CD4-positive, alpha-beta T cell (primary cell): ENCODE measurements around the gene RASD1. TPM values are rescaled to one million over a fixed set of nuclear protein-coding genes. Genes with fewer than 3 reads are reported as not detected.

Experiments used
- ATAC-seq: fragments of 200-7000 bp; cut with Tn5 transposase; one replicate; pipeline ENCODE4 v1.10.0; 2022; ENCODE audit warnings: mild to moderate bottlenecking; ENCODE audit not compliant: poor library complexity
- CTCF ChIA-PET: fragments of 350-600 bp; sonication (Branson Sonifier 250); formaldehyde crosslinking; loops from one replicate; lab custom pipeline; 2021; ENCODE audit warnings: antibody characterized with exemption, inconsistent platforms; lab: Charles Lee
- POLR2A ChIA-PET: fragments of 350-600 bp; sonication (Branson Sonifier 250); formaldehyde crosslinking; loops from one replicate; lab custom pipeline; 2021; ENCODE audit warnings: antibody characterized with exemption, inconsistent platforms; lab: Charles Lee
- DNase-seq, 14 experiments: peaks; one replicate each; pipeline ENCODE4 v3.0.0-alpha.2; 2013 to 2020; ENCODE audit warnings: mixed read lengths in 2 of 14
- H3K27ac ChIP-seq, 2 donors: one replicate each; pipeline versions ENCODE4 v1.5.1 to v1.7.0; 2013; ENCODE audit warnings: low read length in 2 of 2, low read depth in 1 of 2, mild to moderate bottlenecking in 1 of 2
- H3K27me3 ChIP-seq, 2 experiments: 1 replicate in 1 of 2; 2 replicates in 1 of 2; pipeline versions ENCODE4 v1.6.1 to v1.7.0; 2013; ENCODE audit warnings: low read length in 2 of 2, control low read depth in 1 of 2, mild to moderate bottlenecking in 1 of 2, moderate library complexity in 1 of 2; ENCODE audit not compliant: insufficient read depth in 2 of 2, control insufficient read depth in 1 of 2
- H3K36me3 ChIP-seq: one replicate; pipeline ENCODE4 v1.6.1; 2013; ENCODE audit warnings: low read length, control low read depth; ENCODE audit not compliant: insufficient read depth
- H3K4me1 ChIP-seq: one replicate; pipeline ENCODE4 v1.6.1; 2013; ENCODE audit warnings: low read length, control low read depth; ENCODE audit not compliant: insufficient read depth
- H3K4me3 ChIP-seq: one replicate; pipeline ENCODE4 v1.5.1; 2013; ENCODE audit warnings: mild to moderate bottlenecking, low read length, moderate library complexity
- H3K9me3 ChIP-seq, 2 experiments: 1 replicate in 1 of 2; 2 replicates in 1 of 2; pipeline versions ENCODE4 v1.6.1 to v1.7.0; 2013; ENCODE audit warnings: low read length in 2 of 2, mild to moderate bottlenecking in 2 of 2, control low read depth in 1 of 2, moderate library complexity in 1 of 2; ENCODE audit not compliant: control insufficient read depth in 1 of 2, insufficient read depth in 1 of 2
- H3K27ac Mint-ChIP-seq: one replicate; pipeline ENCODE4 v1.8.0; 2020; ENCODE audit warnings: mixed read lengths
- H3K27me3 Mint-ChIP-seq: one replicate; pipeline ENCODE4 v1.8.0; 2021; ENCODE audit warnings: mixed read lengths
- H3K36me3 Mint-ChIP-seq: one replicate; pipeline ENCODE4 v1.8.0; 2021; ENCODE audit warnings: low read depth, mixed read lengths
- H3K4me1 Mint-ChIP-seq: one replicate; pipeline ENCODE4 v1.8.0; 2021; ENCODE audit warnings: low read depth, mixed read lengths
- H3K4me3 Mint-ChIP-seq: one replicate; pipeline ENCODE4 v1.8.0; 2020; ENCODE audit warnings: mild to moderate bottlenecking, mixed read lengths
- H3K9me3 Mint-ChIP-seq: one replicate; pipeline ENCODE4 v1.8.0; 2020; ENCODE audit warnings: mixed read lengths
- intact Hi-C, 2 experiments: fragments of 100-400 bp; cut with DNase I in 1 of 2; cut with micrococcal nuclease in 1 of 2; formaldehyde crosslinking; loops; one replicate each; pipeline versions ENCODE4 v1.15.1 to v1.9.0; 2023 to 2025; cut with DNase I, micrococcal nuclease
- total RNA-seq, 174 experiments: library from RNA in 2 of 174; stranded (reverse) in 2 of 174; gene quantifications; one replicate each; pipeline ENCODE4 v1.2.3 and lab custom pipeline; 2021 to 2026
- TF ChIP-seq, protein P1 (sequence below): fragments of 200-600 bp; IDR thresholded peaks from one replicate; pipeline ENCODE4 v1.8.0; 2022; ENCODE audit warnings: antibody characterized with exemption, mild to moderate bottlenecking

Gene RASD1
- total RNA-seq, 2 experiments from 2014 or later: 1.8 to 2.0 TPM

- H3K27ac ChIP-seq: no peak overlapping the region
- Mint-ChIP-seq H3K36me3 (no peaks in the 10 kb centered on the region), H3K27ac (no peak overlapping the region), H3K4me3 (no peak overlapping the region), H3K4me1 (no peaks in the 10 kb centered on the region), H3K9me3 (no peaks in the 10 kb centered on the region), H3K27me3 (peaks cover 6% of the 10 kb centered on the region)
- no peak for ATAC-seq
- no peak overlapping the region for H3K4me3 ChIP-seq
- H3K4me1 ChIP-seq: no peaks in the 10 kb centered on the region
- H3K27me3 ChIP-seq: peaks cover 0 to 3% of the 10 kb centered on the region in 2 experiments
- H3K36me3 ChIP-seq: no peaks in the 10 kb centered on the region
- POLR2A ChIA-PET: no interaction called here
- intact Hi-C loops: loop anchor here in 1 of 2 experiments (5.0 kb wide), 1 partner anchor 64 kb away; no protein-coding TSS in a partner anchor
- no peaks in the 10 kb centered on the region for H3K9me3 ChIP-seq
- CTCF ChIA-PET: no interaction called here
- no peak for DNase-seq
- TF ChIP-seq, protein P1, sequence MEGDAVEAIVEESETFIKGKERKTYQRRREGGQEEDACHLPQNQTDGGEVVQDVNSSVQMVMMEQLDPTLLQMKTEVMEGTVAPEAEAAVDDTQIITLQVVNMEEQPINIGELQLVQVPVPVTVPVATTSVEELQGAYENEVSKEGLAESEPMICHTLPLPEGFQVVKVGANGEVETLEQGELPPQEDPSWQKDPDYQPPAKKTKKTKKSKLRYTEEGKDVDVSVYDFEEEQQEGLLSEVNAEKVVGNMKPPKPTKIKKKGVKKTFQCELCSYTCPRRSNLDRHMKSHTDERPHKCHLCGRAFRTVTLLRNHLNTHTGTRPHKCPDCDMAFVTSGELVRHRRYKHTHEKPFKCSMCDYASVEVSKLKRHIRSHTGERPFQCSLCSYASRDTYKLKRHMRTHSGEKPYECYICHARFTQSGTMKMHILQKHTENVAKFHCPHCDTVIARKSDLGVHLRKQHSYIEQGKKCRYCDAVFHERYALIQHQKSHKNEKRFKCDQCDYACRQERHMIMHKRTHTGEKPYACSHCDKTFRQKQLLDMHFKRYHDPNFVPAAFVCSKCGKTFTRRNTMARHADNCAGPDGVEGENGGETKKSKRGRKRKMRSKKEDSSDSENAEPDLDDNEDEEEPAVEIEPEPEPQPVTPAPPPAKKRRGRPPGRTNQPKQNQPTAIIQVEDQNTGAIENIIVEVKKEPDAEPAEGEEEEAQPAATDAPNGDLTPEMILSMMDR: no peak
Observed at GRCh38 chr17:17503566-17504130, 7.5 kb upstream of the RASD1 start.

GRCh38 chr17:17502741-17503565, 6.8 kb upstream of the RASD1 start:
- no peaks in the 10 kb centered on the region for H3K9me3 Mint-ChIP-seq
- CTCF ChIA-PET: no interaction called here

GRCh38 chr17:17500999-17501605, 4.9 kb upstream of the RASD1 start:
- peaks cover 6% of the 10 kb centered on the region for H3K27me3 Mint-ChIP-seq
- peaks cover 11% of the 10 kb centered on the region for H3K4me1 ChIP-seq
- no peaks in the 10 kb centered on the region for H3K36me3 Mint-ChIP-seq
- H3K27ac Mint-ChIP-seq: no peak overlapping the region
- H3K4me3 Mint-ChIP-seq: no peak overlapping the region
- POLR2A ChIA-PET: no interaction called here
- no peaks in the 10 kb centered on the region for H3K4me1 Mint-ChIP-seq
- H3K36me3 ChIP-seq: no peaks in the 10 kb centered on the region
- H3K4me3 ChIP-seq: no peak overlapping the region
- TF ChIP-seq, protein P1: no peak
- H3K9me3 ChIP-seq: no peaks in the 10 kb centered on the region
- no peaks in the 10 kb centered on the region for H3K9me3 Mint-ChIP-seq
- DNase-seq (peak in 3 of 14 experiments; percentile 28 to 51 (median 44)), ATAC-seq (no peak)
- CTCF ChIA-PET: no interaction called here
- intact Hi-C loops: loop anchor here in 1 of 2 experiments (5.0 kb wide), 1 partner anchor 66 kb away; no protein-coding TSS in a partner anchor
- H3K27ac ChIP-seq: no peak overlapping the region
- peaks cover 0 to 4% of the 10 kb centered on the region in 2 experiments for H3K27me3 ChIP-seq

More at GRCh38 chr17:17502741-17503565, 6.8 kb upstream of the RASD1 start:
- Histone ChIP-seq H3K4me1 (no peaks in the 10 kb centered on the region), H3K9me3 (no peaks in the 10 kb centered on the region), H3K27me3 (peaks cover 0 to 4% of the 10 kb centered on the region in 2 experiments), H3K27ac (no peak overlapping the region), H3K36me3 (no peaks in the 10 kb centered on the region), H3K4me3 (no peak overlapping the region)
- intact Hi-C loops: loop anchor here in 1 of 2 experiments (5.0 kb wide), 1 partner anchor 64 kb away; no protein-coding TSS in a partner anchor
- ATAC-seq (no peak), DNase-seq (no peak)
- Mint-ChIP-seq H3K27me3 (peaks cover 6% of the 10 kb centered on the region), H3K4me3 (no peak overlapping the region), H3K4me1 (no peaks in the 10 kb centered on the region), H3K27ac (no peak overlapping the region), H3K36me3 (no peaks in the 10 kb centered on the region)
- POLR2A ChIA-PET: no interaction called here
- TF ChIP-seq, protein P1: no peak
